ENCODE measurements around the gene NFKBIE.

NFKBIE gene

DNA sequence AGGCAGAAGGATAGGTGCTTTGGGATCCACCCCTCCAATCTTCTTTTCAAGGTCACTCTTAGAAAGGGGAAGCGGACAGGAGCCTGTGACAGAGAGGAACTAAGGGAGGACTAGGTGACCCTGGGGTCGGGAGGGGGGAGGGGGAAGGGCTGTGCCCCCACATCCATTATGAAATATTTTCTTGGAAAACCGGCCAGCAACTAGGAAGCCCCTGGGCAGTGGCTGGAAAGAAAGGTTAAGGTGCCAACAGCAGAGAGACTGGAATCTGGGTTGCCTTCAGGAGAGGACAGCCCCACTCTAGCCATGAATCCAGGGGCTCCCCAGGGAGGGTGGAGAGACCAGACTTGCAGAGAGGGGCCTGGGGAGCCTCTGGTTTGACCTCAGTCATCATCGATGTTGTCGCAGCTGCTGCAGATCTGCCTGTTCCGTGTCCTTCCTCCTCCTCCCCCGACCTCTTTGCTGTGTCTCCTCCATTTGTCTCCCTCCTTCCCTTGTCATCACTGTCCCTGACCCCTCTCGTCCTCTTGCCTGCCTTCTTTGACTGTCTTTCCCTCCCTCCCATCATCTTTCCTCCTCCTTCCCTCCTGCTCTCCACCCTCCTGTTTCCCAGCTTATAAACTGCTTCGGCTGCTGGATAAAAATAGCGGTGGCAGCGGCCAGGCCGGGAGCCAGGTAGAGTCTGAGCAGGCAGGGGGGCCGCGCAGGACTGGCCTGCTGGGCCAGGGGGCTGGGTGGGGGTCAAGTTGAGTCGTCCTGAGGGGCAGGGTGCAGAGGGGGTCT is 38.8 kb downstream of the NFKBIE start:
- DNase-seq (ENCODE audit: low read depth in 2 of 2), result no peak

GRCh38 chr6:44225579-44226325 is 39.6 kb downstream of the NFKBIE start:
- DNase-seq (ENCODE audit: low read depth in 2 of 2), result no peak

- no peak for DNase-seq (ENCODE audit: low read depth in 2 of 2)
Observed at GRCh38 chr6:44224965-44225305, 40.4 kb downstream of the NFKBIE start.

DNA sequence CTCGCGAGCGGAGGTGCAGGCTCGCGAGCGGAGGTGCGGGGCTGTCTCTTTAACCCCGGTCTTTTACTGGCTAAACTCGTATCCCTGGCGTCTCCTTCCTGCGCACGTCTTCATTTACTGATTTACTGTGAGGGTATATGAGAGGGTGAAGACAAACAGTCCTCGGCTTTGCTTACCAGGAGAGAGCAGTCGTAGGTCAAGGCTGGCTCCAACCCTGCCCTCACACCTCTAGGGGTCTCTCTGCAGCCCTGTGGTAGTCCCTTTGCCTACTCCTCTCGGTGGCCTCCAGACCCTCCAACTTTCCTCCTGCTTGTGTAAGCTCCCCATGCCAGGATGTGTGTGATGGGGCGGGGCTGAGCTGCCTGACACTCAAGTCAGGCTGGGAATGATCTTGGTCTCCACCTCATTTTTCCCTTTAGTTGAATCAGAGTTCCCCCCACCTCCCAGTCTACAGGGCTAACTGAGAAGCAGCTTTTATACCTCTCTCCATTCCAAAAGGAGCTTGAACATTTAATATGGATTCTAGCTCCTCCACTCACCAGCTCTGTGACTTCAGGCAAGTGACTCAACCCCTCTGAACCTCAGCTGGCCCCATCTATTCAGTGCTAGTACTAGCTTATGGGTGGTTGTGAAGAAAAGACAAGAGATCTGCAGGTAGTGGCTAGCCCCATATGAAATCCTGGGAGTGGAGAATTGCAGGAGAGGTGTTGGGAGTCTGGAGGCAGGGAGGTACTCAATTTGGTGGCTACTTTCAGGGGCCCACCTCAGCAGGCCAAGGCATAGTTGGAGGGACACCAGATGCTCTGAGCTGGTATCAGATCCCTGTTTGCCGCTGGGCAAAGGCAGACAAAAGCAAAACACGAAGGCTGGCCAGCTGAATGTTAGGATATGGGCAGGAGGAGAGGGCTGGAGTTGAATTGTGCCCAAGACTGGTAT is 41.1 kb downstream of the NFKBIE start:
- DNase-seq (ENCODE audit: low read depth in 2 of 2), result no peak

DNA sequence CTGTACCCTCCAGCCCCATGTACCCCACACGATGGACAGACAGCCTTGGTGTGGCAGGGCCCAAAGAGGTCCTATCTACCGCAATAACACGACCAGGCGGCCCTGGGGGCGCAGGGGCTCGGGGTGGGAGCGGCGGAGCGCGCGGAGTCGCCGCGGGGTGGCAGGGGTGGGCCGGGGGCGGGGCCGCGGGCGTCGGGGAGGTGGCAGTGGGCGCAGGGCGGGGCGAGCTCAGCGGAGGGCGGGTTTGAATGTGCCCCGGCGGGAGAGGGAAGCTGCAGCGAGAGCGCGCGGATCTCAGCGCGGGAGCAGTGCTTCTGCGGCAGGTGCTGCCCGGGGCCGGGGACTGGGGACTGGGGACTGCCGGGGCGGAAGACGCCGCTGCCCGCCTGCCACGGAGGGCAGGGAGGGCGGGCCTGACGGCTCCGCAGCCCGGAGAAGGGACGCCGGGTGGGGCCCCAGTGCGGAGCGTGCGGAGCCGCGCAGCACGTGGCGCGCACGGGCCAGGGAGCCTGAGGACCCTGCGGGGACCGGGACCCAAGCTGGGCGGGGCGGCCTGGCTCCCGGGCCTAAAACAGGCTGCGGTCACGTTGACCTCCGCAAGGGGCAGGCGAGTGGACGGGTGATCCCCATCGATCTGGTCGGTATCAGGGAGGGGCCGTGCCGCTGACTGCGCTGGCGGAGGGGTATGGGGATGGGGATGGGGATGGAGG is 41.9 kb downstream of the NFKBIE start, which contains the start of gene SLC29A1:
TSS of gene SLC29A1 (plus strand) at position 277 of the 710 bp plus-strand sequence. CDS start 3,719 bp downstream, outside the sequence.
- peak; percentile 77 to 81 for DNase-seq (ENCODE audit: low read depth in 2 of 2)

- no peak for DNase-seq (ENCODE audit: low read depth in 2 of 2)
Observed at GRCh38 chr6:44222486-44223318, 42.6 kb downstream of the NFKBIE start.

DNA sequence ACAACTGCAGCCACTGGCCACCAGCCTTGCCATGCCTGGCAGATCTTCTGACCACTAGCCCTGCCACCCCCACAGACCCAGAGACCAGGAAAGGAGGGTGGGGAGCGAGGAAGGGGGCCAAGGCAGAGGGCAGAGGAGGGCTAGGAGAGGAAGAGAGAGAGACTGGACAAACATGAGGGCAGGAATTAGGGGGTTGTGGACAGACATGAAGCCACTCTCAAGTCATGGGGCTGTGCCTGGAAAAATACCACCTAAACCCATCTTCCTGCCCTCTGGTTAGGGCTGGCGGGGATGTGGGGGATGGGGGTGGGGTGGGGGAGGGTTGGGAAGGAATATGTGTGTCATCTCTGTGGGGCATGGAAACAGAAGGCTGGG is 43.4 kb downstream of the NFKBIE start:
- DNase-seq (ENCODE audit: low read depth in 2 of 2), result no peak

DNA sequence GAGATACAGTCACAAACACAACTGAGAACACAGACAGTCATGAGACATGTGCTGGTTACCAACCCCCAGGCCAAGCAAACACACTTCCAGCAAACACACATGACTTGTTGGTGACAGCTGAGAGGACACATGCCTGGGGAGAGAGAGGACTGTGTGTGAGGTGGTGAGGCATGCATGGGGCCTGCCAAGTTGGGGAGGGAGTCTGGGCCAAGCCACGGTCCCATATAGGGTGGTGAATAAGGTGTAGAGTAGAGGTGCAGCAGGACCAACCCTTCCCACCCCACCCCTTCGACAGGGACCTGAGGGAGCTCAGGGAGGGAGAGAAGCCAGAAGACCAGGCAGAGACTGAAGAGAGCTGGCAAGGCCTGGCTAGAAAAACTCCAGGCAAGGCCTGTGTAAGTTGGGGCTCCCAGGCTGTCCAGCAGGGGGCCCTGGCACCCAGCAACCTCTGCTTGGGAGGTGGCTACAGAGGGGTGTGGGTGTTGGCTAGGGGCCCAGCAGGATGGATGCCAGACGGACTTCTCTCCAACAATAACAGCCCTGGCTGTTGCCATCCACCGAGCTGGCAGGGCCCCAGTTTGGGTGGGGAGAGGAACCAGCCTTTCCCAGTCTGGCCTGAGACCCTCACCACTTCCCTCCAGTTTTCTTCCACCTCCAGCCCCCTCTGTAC is 43.9 kb downstream of the NFKBIE start:
- peak; percentile 54 to 71 for DNase-seq (ENCODE audit: low read depth in 2 of 2)

- DNase-seq (ENCODE audit: low read depth in 2 of 2), result no peak
Observed at GRCh38 chr6:44220913-44221290, 44.4 kb downstream of the NFKBIE start.

DNA sequence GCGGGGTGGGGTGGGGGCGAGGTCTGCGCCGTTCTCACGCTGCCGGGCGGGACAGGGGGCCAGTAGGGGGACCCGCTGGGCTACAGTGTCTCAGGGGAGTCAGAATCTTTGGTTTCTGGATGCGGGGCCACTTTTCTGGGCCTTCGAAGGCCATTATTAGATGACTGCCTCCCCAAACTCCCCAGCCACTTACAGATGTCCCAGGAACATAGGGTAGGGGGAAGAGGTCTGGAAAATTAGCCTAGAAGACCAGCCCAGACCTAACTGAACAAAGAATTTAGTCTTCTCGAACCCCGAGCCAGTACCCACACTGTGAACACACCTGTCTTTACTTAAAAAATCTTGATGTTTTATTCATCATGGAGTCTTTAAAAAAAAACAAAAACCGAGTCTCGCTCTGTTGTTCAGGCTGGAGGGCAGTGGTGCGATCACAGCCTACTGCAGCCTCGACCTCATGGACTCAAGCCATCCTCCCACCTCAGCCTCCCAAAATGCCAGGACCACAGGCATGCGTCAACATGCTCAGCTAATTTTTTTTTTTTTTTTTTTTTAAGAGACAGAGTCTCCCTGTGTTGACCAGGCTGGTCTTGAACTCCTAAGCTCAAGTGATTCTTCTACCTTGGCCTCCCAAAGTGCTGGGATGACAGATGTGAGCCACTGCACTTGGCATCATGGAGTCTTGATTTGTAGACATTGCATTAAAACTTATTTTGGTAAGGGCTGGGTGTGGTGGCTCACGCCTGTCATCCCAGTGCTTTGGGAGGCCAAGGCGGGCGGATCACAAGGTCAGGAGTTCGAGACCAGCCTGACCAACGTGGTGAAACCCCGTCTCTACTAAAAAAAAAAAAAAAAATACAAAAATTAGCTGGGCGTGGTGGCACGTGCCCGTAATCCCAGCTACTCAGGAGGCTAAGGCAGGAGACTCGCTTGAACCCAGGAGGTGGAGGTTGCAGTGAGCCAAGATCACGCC is 45.3 kb downstream of the NFKBIE start:
- no peak for DNase-seq (ENCODE audit: low read depth in 2 of 2)

DNA sequence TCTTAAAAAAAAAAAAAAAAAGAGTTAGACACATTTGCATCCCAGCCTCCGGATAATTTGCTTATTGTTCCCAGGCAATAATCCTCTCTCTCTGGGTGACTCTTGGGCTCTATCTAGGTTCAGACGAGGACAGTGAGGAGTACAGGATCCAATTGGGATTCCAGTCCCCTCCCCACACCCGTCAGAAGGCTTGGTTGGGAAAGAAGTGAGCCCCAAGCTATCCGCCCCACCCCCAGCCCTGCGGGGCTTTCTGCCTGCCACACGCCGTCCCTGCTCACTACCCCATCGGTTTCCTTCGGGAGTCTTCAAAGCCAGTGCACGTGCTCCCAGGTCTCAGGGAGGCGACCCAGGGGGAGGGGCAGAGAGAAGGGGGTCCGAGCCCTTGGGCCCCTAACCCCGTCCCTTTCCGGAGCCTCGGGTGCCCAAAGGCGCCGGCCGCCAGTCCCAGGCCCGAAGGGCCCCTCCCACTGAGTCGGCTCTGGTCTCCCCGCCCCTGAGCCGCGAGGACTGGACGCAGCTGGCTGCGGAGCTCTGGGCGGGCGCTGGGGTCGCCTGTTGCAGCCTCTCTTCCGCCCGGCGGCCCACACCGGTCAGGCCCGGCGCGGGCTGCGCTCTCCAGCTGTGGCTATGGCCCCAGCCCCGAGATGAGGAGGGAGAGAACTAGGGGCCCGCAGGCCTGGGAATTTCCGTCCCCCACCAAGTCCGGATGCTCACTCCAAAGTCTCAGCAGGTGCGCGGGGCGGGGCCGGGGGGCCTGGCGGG is 46.1 kb downstream of the NFKBIE start:
- peak in 1 of 2 donors; percentile 23 for DNase-seq (ENCODE audit: low read depth in 2 of 2)

DNA sequence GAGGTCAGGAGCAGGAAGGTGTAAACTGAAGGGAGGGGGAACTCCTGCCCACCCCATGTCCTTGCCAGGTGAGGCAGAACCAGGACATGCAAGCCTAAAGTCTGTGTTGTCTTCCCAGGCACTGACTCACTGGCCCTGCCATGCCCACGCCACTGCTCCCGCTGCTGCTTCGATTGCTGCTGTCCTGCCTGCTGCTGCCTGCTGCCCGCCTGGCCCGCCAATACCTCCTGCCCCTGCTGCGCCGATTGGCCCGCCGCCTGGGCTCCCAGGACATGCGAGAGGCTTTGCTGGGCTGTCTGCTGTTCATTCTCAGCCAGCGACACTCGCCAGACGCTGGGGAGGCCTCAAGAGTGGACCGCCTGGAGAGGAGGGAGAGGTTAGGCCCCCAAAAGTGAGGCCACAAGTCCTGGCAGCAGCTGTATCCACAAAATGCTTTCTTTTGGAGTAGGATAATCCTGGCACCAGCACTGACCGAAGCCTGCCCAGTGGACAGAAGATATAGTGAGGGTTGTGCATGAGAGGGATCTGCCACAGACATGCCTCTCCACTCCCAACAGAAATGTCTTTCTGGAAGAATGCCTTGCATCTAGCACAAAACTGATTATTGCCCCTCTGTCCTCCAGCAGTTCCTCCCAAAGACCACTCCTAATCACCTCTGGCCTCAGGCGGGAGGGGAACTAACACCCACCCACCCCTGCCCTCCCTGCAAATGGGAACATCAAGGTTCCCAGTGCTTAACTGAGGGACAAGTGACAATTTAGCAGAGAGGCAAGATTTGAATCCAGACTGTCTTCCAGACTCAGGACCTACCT is 47.8 kb downstream of the NFKBIE start:
- no peak for DNase-seq (ENCODE audit: low read depth in 2 of 2)

DNA sequence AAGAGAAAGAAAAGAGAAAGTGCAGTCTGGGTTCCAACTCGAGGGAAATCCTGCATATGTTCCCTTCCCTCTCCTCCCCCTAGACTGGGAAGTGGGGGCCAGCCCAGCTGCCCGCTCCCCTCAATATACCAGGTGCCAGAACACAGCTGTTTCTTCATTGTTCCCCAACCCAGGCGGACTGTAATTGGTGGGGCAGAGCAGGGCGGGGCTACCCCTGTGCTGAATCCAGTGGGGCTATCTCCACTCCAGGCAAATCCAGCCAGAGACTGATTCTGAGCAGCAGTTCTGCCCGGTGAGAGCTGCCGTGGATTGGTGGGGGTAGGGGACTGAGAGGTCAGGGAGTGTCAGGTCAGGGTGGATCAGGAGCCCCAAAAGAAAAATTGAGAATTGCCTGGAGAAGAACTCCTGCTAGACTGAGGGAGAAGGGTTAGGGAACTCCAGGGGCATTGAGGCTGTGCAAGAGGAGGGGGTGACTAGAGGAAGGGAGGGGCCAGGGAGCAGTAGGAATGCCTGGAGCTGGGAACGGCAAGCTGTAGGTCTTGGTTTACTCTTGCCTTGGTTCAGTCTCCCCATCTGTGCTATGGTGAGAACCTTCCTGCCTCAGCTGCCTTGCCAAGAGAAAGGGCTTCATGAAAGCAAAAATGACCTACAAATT is 48.5 kb downstream of the NFKBIE start, which contains the start of gene MYMX:
TSS of gene MYMX (plus strand) at position 250 of the 655 bp plus-strand sequence. CDS start 546 bp downstream, outside the sequence.
- no peak for DNase-seq (ENCODE audit: low read depth in 2 of 2)

DNA sequence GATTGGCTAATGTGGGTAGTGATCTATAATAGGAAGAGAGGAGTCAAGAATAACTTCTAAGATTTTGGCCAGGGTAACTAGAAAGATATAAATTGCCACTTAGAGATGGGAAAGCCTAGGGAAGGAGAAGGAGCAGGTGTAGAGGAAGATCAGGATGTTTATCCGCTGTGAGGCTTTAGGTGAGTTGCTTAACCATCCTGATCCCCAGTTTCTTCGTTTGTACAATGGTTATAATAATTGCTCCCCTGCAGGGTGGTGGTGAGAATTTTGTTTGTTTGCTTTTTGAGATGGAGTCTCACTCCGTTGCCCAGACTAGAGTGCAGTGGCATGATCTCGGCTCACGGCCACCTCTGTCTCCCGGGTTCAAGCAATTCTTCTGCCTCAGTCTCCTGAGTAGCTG is 51.0 kb downstream of the NFKBIE start:
- no peak for DNase-seq (ENCODE audit: low read depth in 2 of 2)

- DNase-seq (ENCODE audit: low read depth in 2 of 2), result no peak
Observed at GRCh38 chr6:44211284-44211683, 54.1 kb downstream of the NFKBIE start.
